Measurements from ENCODE around the gene MROH2B.

MROH2B gene

DNA sequence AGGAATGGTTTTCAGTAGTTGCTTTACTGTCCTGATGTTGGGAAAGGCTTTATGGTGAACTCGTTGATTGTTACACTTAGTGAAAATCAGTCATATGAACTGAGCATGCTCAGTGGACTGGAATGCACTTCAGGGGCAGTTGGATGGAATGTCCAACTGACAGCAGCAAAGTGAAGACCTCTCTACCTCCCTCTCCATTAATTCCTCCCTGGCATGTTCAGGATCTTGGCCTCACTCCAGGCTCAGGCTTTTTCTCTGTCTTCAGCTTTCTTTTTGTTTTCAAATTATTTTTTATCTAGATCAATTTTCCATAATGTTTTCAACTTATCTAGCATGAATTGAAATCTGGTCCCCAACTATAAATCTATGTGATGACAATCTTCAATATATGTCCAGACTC lies at the start of gene MROH2B:
Gene MROH2B (minus strand): TSS at position 101 of the 400 bp plus-strand sequence. CDS start 490 bp downstream, outside the sequence.
- H3K4me1 ChIP-seq = no peaks in the 10 kb centered on the region

DNA sequence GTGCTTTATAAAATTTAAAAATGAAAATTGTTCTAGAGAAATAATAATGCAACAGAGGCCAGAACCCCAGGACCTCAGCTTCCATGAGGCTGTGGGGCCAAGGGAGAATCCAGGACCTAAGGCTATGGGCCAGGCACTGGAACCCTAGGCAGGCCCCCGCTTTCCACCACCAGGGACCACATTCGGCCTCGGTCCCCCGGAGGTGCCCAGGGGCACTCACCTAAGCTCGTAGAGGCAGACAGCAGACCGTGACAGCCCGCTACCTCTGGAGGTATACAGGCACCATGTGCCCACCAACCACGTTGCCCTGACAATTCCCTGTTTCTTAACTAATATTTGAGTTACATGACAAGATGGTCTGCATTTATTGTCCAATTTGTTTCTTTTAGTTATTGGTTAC lies 49.5 kb upstream of the MROH2B start:
- Histone ChIP-seq H3K9me3 (no peaks in the 10 kb centered on the region), H3K36me3 (no peaks in the 10 kb centered on the region), H3K4me3 (no peak overlapping the region), H3K4me1 (no peaks in the 10 kb centered on the region), H3K27ac (no peak overlapping the region), H3K27me3 (no peaks in the 10 kb centered on the region)
- intact Hi-C loops (cut with DNase I; ENCODE audit: low total_unique reads) = no loop called here
- TF ChIP-seq, protein P1, sequence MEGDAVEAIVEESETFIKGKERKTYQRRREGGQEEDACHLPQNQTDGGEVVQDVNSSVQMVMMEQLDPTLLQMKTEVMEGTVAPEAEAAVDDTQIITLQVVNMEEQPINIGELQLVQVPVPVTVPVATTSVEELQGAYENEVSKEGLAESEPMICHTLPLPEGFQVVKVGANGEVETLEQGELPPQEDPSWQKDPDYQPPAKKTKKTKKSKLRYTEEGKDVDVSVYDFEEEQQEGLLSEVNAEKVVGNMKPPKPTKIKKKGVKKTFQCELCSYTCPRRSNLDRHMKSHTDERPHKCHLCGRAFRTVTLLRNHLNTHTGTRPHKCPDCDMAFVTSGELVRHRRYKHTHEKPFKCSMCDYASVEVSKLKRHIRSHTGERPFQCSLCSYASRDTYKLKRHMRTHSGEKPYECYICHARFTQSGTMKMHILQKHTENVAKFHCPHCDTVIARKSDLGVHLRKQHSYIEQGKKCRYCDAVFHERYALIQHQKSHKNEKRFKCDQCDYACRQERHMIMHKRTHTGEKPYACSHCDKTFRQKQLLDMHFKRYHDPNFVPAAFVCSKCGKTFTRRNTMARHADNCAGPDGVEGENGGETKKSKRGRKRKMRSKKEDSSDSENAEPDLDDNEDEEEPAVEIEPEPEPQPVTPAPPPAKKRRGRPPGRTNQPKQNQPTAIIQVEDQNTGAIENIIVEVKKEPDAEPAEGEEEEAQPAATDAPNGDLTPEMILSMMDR (IDR thresholded peaks at IDR 0.05) = no peak
- DNase-seq = no peak

More for the DNA sequence above, at the start of gene MROH2B:
- Histone ChIP-seq H3K27me3 (no peaks in the 10 kb centered on the region), H3K36me3 (no peaks in the 10 kb centered on the region), H3K4me3 (no peak within 1 kb of the TSS), H3K27ac (no peak within 1 kb of the TSS), H3K9me3 (no peaks in the 10 kb centered on the region)
- no peak for DNase-seq
- intact Hi-C loops (cut with DNase I; ENCODE audit: low total_unique reads) = no loop called here
- TF ChIP-seq, protein P1 (IDR thresholded peaks at IDR 0.05) = no peak

DNA sequence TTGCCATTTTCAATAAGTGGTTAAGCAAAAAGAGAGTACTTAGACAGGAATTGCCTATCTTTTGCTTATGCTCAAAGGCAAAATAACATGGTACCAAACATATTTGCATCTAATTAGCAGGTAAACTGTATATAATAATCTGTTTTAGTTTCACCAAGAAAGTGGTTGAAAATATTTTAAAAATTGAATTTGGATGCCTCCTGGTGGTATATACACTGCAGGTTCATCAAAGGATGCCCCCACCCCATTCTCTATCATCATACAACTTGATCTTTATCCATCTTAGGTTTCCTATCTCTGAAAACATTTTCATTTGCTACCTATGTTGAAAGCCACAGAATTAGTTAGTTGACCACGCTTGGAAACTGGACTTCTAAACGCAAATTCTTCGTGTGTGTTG lies 47.0 kb upstream of the MROH2B start:
- no peaks in the 10 kb centered on the region for H3K9me3 ChIP-seq
- H3K27me3 ChIP-seq = no peaks in the 10 kb centered on the region
- no peak overlapping the region for H3K4me3 ChIP-seq
- intact Hi-C loops (cut with DNase I; ENCODE audit: low total_unique reads) = no loop called here
- no peaks in the 10 kb centered on the region for H3K36me3 ChIP-seq
- TF ChIP-seq, protein P1 (IDR thresholded peaks at IDR 0.05) = no peak
- no peak for DNase-seq
- H3K4me1 ChIP-seq = no peaks in the 10 kb centered on the region
- no peak overlapping the region for H3K27ac ChIP-seq

DNA sequence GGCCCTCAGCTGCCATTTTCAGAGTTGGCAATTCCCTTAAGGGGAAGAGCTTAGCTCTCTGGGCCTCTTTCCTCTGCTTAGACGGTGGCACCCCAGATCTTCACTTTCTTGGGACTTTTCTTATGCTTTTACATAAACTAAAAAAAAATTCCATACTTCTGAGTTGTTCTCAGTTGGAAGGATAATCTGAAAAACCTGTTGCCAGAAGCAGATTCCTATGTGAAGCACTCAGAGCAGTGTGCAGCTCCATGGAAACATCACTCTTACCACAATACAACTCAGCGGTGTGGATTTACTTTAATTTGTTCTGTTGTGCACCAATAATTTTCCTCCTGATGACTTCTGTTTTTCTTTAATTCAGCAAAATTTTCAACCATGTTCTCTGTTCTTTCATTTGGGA lies 44.1 kb upstream of the MROH2B start:
- DNase-seq = no peak
- no peaks in the 10 kb centered on the region for H3K4me1 ChIP-seq
- H3K27me3 ChIP-seq = no peaks in the 10 kb centered on the region
- TF ChIP-seq, protein P1 (IDR thresholded peaks at IDR 0.05) = no peak
- H3K4me3 ChIP-seq = no peak overlapping the region
- no peak overlapping the region for H3K27ac ChIP-seq
- no peaks in the 10 kb centered on the region for H3K9me3 ChIP-seq
- intact Hi-C loops (cut with DNase I; ENCODE audit: low total_unique reads) = no loop called here
- no peaks in the 10 kb centered on the region for H3K36me3 ChIP-seq

DNA sequence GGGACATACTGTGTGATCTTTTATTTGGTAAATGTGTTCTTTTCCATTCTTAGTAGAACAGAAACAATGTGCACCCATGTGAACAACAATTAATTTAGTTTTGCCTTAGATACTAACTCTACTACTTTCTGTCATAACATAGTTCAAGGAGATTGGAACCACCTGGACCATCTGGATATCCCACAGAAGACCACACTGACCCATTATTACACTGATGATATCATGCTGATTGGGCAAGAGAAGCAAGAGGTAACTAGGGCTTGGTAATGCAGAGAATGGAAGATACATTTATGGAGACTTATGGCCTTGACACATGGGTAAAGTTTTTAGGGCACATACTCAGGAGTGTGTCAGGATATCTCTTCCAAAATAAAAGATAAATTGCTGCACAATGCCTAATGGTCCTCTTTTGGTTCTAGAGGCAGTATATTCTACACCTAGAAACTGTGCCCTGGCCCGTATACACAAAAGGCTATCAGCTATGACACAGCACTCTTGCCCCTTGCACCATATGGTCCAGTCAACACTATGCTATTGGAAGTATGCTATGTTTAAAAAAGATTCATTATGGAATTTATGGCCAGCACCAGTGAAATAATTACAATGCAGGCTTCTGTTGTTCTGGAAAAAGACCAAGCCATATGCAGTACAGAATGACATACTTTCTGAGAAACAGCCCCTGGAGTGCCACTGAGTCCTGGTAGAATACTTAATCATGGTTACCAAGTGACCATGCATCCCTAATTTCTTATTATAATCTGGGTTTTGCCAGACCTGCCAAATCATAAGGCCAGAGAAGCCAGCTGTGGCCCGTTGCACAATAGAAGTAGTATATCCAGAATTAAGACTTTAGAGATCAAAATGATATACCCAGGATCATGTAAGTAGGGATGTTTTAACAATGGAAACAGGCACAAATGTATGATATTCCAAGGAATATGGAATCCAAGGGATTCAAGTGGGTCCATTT lies 41.6 kb upstream of the MROH2B start:
- no peak for DNase-seq
- H3K4me3 ChIP-seq = no peak overlapping the region
- no peaks in the 10 kb centered on the region for H3K9me3 ChIP-seq
- intact Hi-C loops (cut with DNase I; ENCODE audit: low total_unique reads) = no loop called here
- no peaks in the 10 kb centered on the region for H3K4me1 ChIP-seq
- H3K27me3 ChIP-seq = no peaks in the 10 kb centered on the region
- TF ChIP-seq, protein P1 (IDR thresholded peaks at IDR 0.05) = no peak
- no peaks in the 10 kb centered on the region for H3K36me3 ChIP-seq
- no peak overlapping the region for H3K27ac ChIP-seq
